SK-N-SH (cell line): Measurements from ENCODE around the gene CHKB. TPM values are rescaled to one million over a fixed set of nuclear protein-coding genes. Genes with fewer than 3 reads are reported as not detected.

Experiments
- CTCF ChIA-PET: fragments of 300-600, 350-600 bp; formaldehyde crosslinking; extraction: SDS; loops from one replicate; lab custom pipeline; 2021; lab: Yijun Ruan, JAX
- POLR2A ChIA-PET: fragments of 350-600 bp; sonication (Branson Sonifier 250); formaldehyde crosslinking; extraction: SDS; loops from one replicate; lab custom pipeline; 2020; ENCODE audit warnings: antibody characterized with exemption, inconsistent platforms; lab: Yijun Ruan, JAX
- DNase-seq: peaks from one replicate; pipeline ENCODE4 v3.0.0; 2012
- H2AFZ ChIP-seq: fragments of 200-600 bp; sonication (generic); 2 replicates; pipeline ENCODE4 v1.8.1; 2016; ENCODE audit warnings: antibody characterized with exemption, mild to moderate bottlenecking, low read depth
- H3F3A ChIP-seq: fragments of 200-600 bp; sonication (generic); replicated peaks from 2 replicates; pipeline ENCODE3; 2016; ENCODE audit warnings: antibody characterized with exemption, mild to moderate bottlenecking; ENCODE audit not compliant: insufficient read depth
- H3K27ac ChIP-seq, 2 experiments: fragments of 200-500 bp in 1 of 2; fragments of 200-600 bp in 1 of 2; sonication (Bioruptor generic) in 1 of 2; sonication (generic), shearing (Covaris generic) in 1 of 2; 2 replicates each; pipeline versions ENCODE4 v1.5.1 to v1.6.1; 2014 to 2016; ENCODE audit warnings: low read depth in 2 of 2, inconsistent platforms in 1 of 2, low read length in 1 of 2, mild to moderate bottlenecking in 1 of 2, mixed read lengths in 1 of 2
- H3K27me3 ChIP-seq: fragments of 200-600 bp; sonication (generic), shearing (Covaris generic); 2 replicates; pipeline ENCODE4 v1.6.1; 2016; ENCODE audit warnings: mixed run types; ENCODE audit not compliant: insufficient read depth
- H3K36me3 ChIP-seq, 2 experiments: fragments of 200-500 bp in 1 of 2; fragments of 200-600 bp in 1 of 2; sonication (Bioruptor generic) in 1 of 2; sonication (generic) in 1 of 2; replicated peaks in 1 of 2; 2 replicates each; pipeline versions ENCODE3 to v1.5.1; 2014 to 2016; ENCODE audit warnings: low read length in 1 of 2, mild to moderate bottlenecking in 1 of 2; ENCODE audit not compliant: insufficient read depth in 2 of 2, control insufficient read depth in 1 of 2
- H3K4me1 ChIP-seq, 2 experiments: fragments of 200-500 bp in 1 of 2; fragments of 200-600 bp in 1 of 2; sonication (Bioruptor generic) in 1 of 2; sonication (generic), shearing (Covaris generic) in 1 of 2; 2 replicates each; pipeline versions ENCODE4 v1.5.1 to v1.6.1; 2014 to 2016; ENCODE audit warnings: low read depth in 1 of 2, low read length in 1 of 2, mixed run types in 1 of 2; ENCODE audit not compliant: insufficient read depth in 2 of 2, control insufficient read depth in 1 of 2
- H3K4me2 ChIP-seq: fragments of 200-600 bp; sonication (generic), shearing (Covaris generic); 2 replicates; pipeline ENCODE4 v1.6.1; 2017; ENCODE audit warnings: mixed run types
- H3K4me3 ChIP-seq, 2 experiments: fragments of 200-500 bp in 1 of 2; fragments of 200-600 bp in 1 of 2; sonication (Bioruptor generic) in 1 of 2; sonication (generic), shearing (Covaris generic) in 1 of 2; 2 replicates each; pipeline versions ENCODE4 v1.5.1 to v1.8.1; 2014 to 2016; ENCODE audit warnings: low read depth in 2 of 2, inconsistent platforms in 1 of 2, low read length in 1 of 2, mild to moderate bottlenecking in 1 of 2, mixed read lengths in 1 of 2, moderate library complexity in 1 of 2
- H3K79me2 ChIP-seq: fragments of 200-600 bp; sonication (generic); 2 replicates; pipeline ENCODE4 v1.8.1; 2017; ENCODE audit warnings: mild to moderate bottlenecking; ENCODE audit not compliant: insufficient read depth
- H3K9ac ChIP-seq: fragments of 200-600 bp; sonication (generic); 2 replicates; pipeline ENCODE4 v1.6.1; 2017; ENCODE audit warnings: mixed run types
- H3K9me2 ChIP-seq: fragments of 200-600 bp; sonication (generic); 2 replicates; pipeline ENCODE4 v1.6.1; 2017; ENCODE audit warnings: mixed run types
- H3K9me3 ChIP-seq: fragments of 200-600 bp; sonication (generic); 2 replicates; pipeline ENCODE4 v1.6.1; 2017; ENCODE audit warnings: mixed run types, mild to moderate bottlenecking, moderate library complexity
- H4K20me1 ChIP-seq: fragments of 200-600 bp; sonication (generic); 2 replicates; pipeline ENCODE4 v1.6.1; 2017; ENCODE audit warnings: mild to moderate bottlenecking, mixed run types; ENCODE audit not compliant: insufficient read depth
- CTCF ChIP-seq: fragments of 200-600 bp; sonication (generic); IDR thresholded peaks from 2 replicates; pipeline ENCODE4 v1.6.1; 2017; ENCODE audit warnings: antibody characterized with exemption, mild to moderate bottlenecking, moderate library complexity
- FOSL2 ChIP-seq: IDR thresholded peaks from 2 replicates; pipeline ENCODE4 v1.4.0; 2012; ENCODE audit warnings: low read depth, mild to moderate bottlenecking, moderate library complexity, borderline replicate concordance
- GABPA ChIP-seq: IDR thresholded peaks from 2 replicates; pipeline ENCODE4 v1.4.0; 2012; ENCODE audit warnings: low read depth, mild to moderate bottlenecking
- IRF3 ChIP-seq: fragments of 150-350 bp; IDR thresholded peaks from 2 replicates; pipeline ENCODE4 v1.6.1; 2016; ENCODE audit warnings: mild to moderate bottlenecking, low read depth, low read length
- MEF2A ChIP-seq: IDR thresholded peaks from 2 replicates; pipeline ENCODE4 v1.4.0; 2012; ENCODE audit warnings: low read depth, borderline replicate concordance
- MXI1 ChIP-seq: IDR thresholded peaks from 2 replicates; pipeline ENCODE4 v1.6.1; 2012; ENCODE audit warnings: mild to moderate bottlenecking, low read depth, low read length, improper control_type of control experiment
- NFIC ChIP-seq: IDR thresholded peaks from 2 replicates; pipeline ENCODE4 v1.4.0; 2012; ENCODE audit warnings: borderline replicate concordance
- POLR2AphosphoS5 ChIP-seq: IDR thresholded peaks from 2 replicates; pipeline ENCODE4 v1.6.1; 2012; ENCODE audit warnings: low read depth, low read length
- SIN3A ChIP-seq: IDR thresholded peaks from 2 replicates; pipeline ENCODE4 v1.6.1; 2012; ENCODE audit warnings: low read depth, mild to moderate bottlenecking, low read length, moderate library complexity, borderline replicate concordance
- SMC3 ChIP-seq: IDR thresholded peaks from 2 replicates; pipeline ENCODE4 v1.6.1; 2012; ENCODE audit warnings: low read depth, low read length, improper control_type of control experiment
- TEAD4 ChIP-seq: IDR thresholded peaks from 2 replicates; pipeline ENCODE4 v1.4.0; 2012; ENCODE audit warnings: mild to moderate bottlenecking, borderline replicate concordance; ENCODE audit not compliant: insufficient read depth
- USF2 ChIP-seq: fragments of 150-350 bp; IDR thresholded peaks from 2 replicates; pipeline ENCODE4 v1.6.1; 2017; ENCODE audit warnings: antibody characterized with exemption, low read length, low read depth, borderline replicate concordance
- YY1 ChIP-seq: IDR thresholded peaks from 2 replicates; pipeline ENCODE4 v1.4.0; 2012; ENCODE audit warnings: low read depth, mild to moderate bottlenecking
- ZBTB33 ChIP-seq: IDR thresholded peaks from 2 replicates; pipeline ENCODE4 v1.4.0; 2012; ENCODE audit warnings: low read depth, borderline replicate concordance
- WGBS: methylation state at CpG from one replicate; pipeline ENCODE4 v1.1.6; 2017; ENCODE audit warnings: low lambda C conversion rate; 5-methylcytosine and 5-hydroxymethylcytosine counted together
- polyA plus RNA-seq, 3 experiments: library from polyadenylated mRNA; depleted of rRNA; stranded (reverse); fragments of >200 nt; gene quantifications; 2 replicates each; pipeline ENCODE4 v1.2.3, GENCODE V29; 2012
- TF ChIP-seq, protein P1 (sequence below): IDR thresholded peaks from 2 replicates; pipeline ENCODE4 v1.4.0; 2012; ENCODE audit warnings: low read depth, borderline replicate concordance

CHKB gene
- polyA plus RNA-seq, 1 of the 3 experiments (the other 2 are of a cell fraction): 39.6 TPM

DNA sequence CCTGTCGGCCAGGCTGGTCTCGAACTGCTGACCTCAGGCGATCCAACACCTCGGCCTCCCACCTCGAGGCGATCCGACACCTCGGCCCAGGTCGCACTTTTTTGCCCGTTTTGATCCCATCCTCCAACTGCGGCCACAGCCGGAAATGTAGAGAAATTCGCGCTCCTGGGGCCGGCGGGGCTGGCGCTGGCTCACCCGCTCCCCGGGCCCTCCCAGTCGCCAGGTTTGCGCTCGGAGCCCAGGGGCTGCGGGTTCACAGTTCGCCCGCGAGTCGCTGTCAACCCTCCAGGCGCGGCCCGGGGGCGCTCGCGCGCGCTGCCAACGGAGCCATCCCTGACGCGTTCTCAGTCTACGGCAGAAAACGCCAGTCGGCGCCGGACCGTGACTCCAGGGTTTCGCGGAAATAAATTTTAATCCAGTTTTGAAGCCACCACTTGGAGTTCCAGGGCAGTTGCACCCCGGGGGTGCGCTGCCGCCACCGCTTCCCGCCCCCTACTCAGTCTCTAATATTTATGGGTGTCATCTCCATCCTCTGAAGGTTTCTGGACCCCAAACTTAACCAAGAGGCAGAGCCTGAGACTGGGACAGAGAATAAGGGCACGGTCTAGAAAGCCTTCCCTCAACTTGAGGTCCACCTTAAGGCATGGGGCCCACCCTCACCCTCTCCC, 38.4 kb downstream of the CHKB start:
- peaks cover 7% of the 10 kb centered on the region for H3F3A ChIP-seq

More for the DNA sequence above, 38.4 kb downstream of the CHKB start:
- ChIA-PET CTCF (interaction anchor here (1.1 to 4.9 kb wide), 4 partner anchors 8 to 19 kb away, joined by 4 to 31 read pairs (median 6); partner anchors contain the start of genes SCO2 and SYCE3), POLR2A (interaction anchor here (1.6 to 2.3 kb wide), 2 partner anchors 18 to 19 kb away, joined by 5 to 7 read pairs; partner anchors contain the start of genes SCO2 and SYCE3)
- 67% methylated on average over 18 of the region's 52 CpGs for WGBS
- no peaks in the 10 kb centered on the region for H3K9me2 ChIP-seq
- TF ChIP-seq TEAD4 (no peak), SIN3A (no peak), ZBTB33 (no peak), GABPA (no peak), CTCF (no peak), FOSL2 (no peak), NFIC (no peak), MXI1 (no peak), YY1 (no peak), POLR2AphosphoS5 (no peak), IRF3 (no peak), USF2 (no peak), MEF2A (no peak), SMC3 (no peak)
- TF ChIP-seq, protein P1, sequence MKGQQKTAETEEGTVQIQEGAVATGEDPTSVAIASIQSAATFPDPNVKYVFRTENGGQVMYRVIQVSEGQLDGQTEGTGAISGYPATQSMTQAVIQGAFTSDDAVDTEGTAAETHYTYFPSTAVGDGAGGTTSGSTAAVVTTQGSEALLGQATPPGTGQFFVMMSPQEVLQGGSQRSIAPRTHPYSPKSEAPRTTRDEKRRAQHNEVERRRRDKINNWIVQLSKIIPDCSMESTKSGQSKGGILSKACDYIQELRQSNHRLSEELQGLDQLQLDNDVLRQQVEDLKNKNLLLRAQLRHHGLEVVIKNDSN: no peak
- H3K27ac ChIP-seq: no peak overlapping the region
- H3K27me3 ChIP-seq: no peaks in the 10 kb centered on the region
- no peak overlapping the region for H3K4me2 ChIP-seq
- DNase-seq: peak; percentile 83
- no peak overlapping the region for H3K9ac ChIP-seq
- no peaks in the 10 kb centered on the region for H3K79me2 ChIP-seq
- no peak overlapping the region for H3K4me3 ChIP-seq
- no peak overlapping the region for H2AFZ ChIP-seq
- no peaks in the 10 kb centered on the region for H3K36me3 ChIP-seq
- no peaks in the 10 kb centered on the region for H4K20me1 ChIP-seq
- H3K4me1 ChIP-seq: peaks cover 6 to 9% of the 10 kb centered on the region in 2 experiments; a peak in 2 of 4 replicates
- no peaks in the 10 kb centered on the region for H3K9me3 ChIP-seq
